ENCODE results near the gene ALOX12B.
A peak's percentile ranks its signal among the peaks of the same experiment; 100 is the strongest.
"Not testable (repeated sequence)": the region's sequence is repeated elsewhere in the genome, so short reads cannot be mapped to it uniquely, and the experiment has no call there.

Gene ALOX12B

DNA sequence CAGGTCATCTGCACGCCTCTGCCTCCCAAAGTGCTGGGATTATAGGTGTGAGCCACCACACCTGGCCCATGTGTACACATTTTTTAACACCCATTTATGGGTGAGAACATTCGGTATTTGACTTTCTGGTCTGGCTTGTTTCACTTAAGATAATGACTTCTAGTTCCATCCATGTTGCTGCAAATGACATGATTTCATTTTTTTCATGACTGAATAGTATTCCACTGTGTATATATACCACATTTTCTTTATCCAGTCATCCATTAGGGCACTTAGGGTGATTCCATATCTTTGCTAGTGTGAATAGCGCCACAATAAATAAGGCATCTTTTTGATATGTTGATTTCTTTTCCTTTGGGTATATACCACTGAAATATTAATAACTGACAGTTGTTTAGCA, 5.6 kb downstream of the ALOX12B start:
- Histone ChIP-seq H3K36me3 (ENCODE audit: insufficient read depth, low read length) (no peaks in the 10 kb centered on the region), H2AFZ (ENCODE audit: low read length, unreplicated experiment) (no peak overlapping the region), H3K27ac (ENCODE audit: low read depth, low read length) (no peak overlapping the region), H3K4me1 (ENCODE audit: control insufficient read depth, insufficient read depth, low read length, unreplicated experiment) (peaks cover 11% of the 10 kb centered on the region), H3K79me2 (ENCODE audit: control insufficient read depth, insufficient read depth, low read length, unreplicated experiment) (no peaks in the 10 kb centered on the region), H3K27me3 (ENCODE audit: insufficient read depth, low read length) (peaks cover 25% of the 10 kb centered on the region), H3K4me3 (ENCODE audit: low read depth, low read length) (no peak overlapping the region)

- Histone ChIP-seq H3K4me1 (ENCODE audit: control insufficient read depth, insufficient read depth, low read length, unreplicated experiment) (peaks cover 11% of the 10 kb centered on the region), H3K79me2 (ENCODE audit: control insufficient read depth, insufficient read depth, low read length, unreplicated experiment) (no peaks in the 10 kb centered on the region), H3K27me3 (ENCODE audit: insufficient read depth, low read length) (peaks cover 27% of the 10 kb centered on the region; the same call in 1 of the 2 replicates), H3K36me3 (ENCODE audit: insufficient read depth, low read length) (no peaks in the 10 kb centered on the region), H3K27ac (ENCODE audit: low read depth, low read length) (no peak overlapping the region), H3K4me3 (ENCODE audit: low read depth, low read length) (no peak overlapping the region), H2AFZ (ENCODE audit: low read length, unreplicated experiment) (no peak overlapping the region)
These were observed 6.7 kb downstream of the ALOX12B start for GRCh38 chr17:8080799-8081219.

GRCh38 chr17:8080208-8080798, 7.2 kb downstream of the ALOX12B start:
- Histone ChIP-seq H3K4me3 (ENCODE audit: low read depth, low read length) (peak overlapping the region; percentile 81), H2AFZ (ENCODE audit: low read length, unreplicated experiment) (peak overlapping the region; percentile 96), H3K79me2 (ENCODE audit: control insufficient read depth, insufficient read depth, low read length, unreplicated experiment) (no peaks in the 10 kb centered on the region), H3K27ac (ENCODE audit: low read depth, low read length) (no peak overlapping the region), H3K27me3 (ENCODE audit: insufficient read depth, low read length) (peaks cover 32% of the 10 kb centered on the region; the same call in 1 of the 2 replicates), H3K36me3 (ENCODE audit: insufficient read depth, low read length) (no peaks in the 10 kb centered on the region), H3K4me1 (ENCODE audit: control insufficient read depth, insufficient read depth, low read length, unreplicated experiment) (peaks cover 11% of the 10 kb centered on the region)

DNA sequence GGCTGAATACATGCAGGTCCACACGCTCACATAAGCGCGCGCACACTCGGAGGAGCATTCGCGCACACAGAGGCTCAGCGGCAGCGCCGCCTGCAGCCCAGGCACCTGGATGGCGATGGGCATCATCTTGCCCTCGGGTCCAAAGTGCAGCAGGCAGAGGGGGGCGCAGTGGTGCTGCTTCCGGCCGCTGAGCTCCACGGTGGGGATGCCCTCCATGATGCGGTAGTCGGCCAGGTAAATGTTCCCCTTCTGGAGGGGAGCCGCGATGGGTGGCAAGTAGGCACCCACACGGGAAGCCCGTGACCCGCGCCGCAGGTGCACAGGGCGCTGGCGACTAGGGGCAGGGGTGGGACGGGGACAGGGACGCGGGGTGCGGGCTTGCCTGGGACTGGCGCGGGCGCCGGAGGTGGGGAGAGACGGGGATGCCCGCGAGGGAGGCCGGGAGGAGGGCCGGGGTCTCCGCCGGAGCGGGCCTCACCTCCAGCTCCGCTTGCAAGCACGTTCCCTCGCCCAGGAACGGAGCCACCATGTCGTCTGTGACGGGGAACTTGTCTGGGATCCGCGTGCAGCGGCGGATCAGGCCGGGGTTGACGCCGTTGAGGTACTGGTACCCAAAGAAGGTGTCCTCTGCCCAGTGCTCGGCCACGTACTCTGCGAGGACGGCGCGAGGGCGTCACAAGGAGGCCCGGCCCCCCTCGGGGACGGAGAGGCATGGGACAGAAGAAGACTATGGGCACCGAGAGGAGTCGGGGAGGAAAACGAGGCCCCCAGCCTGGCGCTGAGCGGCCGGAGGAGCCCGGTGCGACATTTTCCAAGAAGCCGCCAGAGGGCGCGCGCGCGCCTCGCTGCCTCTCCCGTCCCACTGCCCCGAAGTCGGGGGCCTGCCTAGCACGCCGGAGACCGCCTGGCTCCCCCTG, 8.0 kb downstream of the ALOX12B start:
- peaks cover 11% of the 10 kb centered on the region for H3K4me1 ChIP-seq (ENCODE audit: control insufficient read depth, insufficient read depth, low read length, unreplicated experiment)
- H2AFZ ChIP-seq (ENCODE audit: low read length, unreplicated experiment): peak overlapping the region; percentile 96
- H3K36me3 ChIP-seq (ENCODE audit: insufficient read depth, low read length): no peaks in the 10 kb centered on the region
- H3K27me3 ChIP-seq (ENCODE audit: insufficient read depth, low read length): peaks cover 40% of the 10 kb centered on the region
- no peak overlapping the region for H3K27ac ChIP-seq (ENCODE audit: low read depth, low read length)
- H3K79me2 ChIP-seq (ENCODE audit: control insufficient read depth, insufficient read depth, low read length, unreplicated experiment): no peaks in the 10 kb centered on the region
- H3K4me3 ChIP-seq (ENCODE audit: low read depth, low read length): peak overlapping the region; percentile 81

- H3K4me3 ChIP-seq (ENCODE audit: low read depth, low read length); H3K79me2 ChIP-seq (ENCODE audit: control insufficient read depth, insufficient read depth, low read length, unreplicated experiment); H3K36me3 ChIP-seq (ENCODE audit: insufficient read depth, low read length); H2AFZ ChIP-seq (ENCODE audit: low read length, unreplicated experiment); H3K27ac ChIP-seq (ENCODE audit: low read depth, low read length): not testable (repeated sequence)
- peaks cover 55% of the 10 kb centered on the region for H3K27me3 ChIP-seq (ENCODE audit: insufficient read depth, low read length)
- peaks cover 13% of the 10 kb centered on the region for H3K4me1 ChIP-seq (ENCODE audit: control insufficient read depth, insufficient read depth, low read length, unreplicated experiment)
These were observed 9.6 kb downstream of the ALOX12B start for GRCh38 chr17:8077939-8078338.

DNA sequence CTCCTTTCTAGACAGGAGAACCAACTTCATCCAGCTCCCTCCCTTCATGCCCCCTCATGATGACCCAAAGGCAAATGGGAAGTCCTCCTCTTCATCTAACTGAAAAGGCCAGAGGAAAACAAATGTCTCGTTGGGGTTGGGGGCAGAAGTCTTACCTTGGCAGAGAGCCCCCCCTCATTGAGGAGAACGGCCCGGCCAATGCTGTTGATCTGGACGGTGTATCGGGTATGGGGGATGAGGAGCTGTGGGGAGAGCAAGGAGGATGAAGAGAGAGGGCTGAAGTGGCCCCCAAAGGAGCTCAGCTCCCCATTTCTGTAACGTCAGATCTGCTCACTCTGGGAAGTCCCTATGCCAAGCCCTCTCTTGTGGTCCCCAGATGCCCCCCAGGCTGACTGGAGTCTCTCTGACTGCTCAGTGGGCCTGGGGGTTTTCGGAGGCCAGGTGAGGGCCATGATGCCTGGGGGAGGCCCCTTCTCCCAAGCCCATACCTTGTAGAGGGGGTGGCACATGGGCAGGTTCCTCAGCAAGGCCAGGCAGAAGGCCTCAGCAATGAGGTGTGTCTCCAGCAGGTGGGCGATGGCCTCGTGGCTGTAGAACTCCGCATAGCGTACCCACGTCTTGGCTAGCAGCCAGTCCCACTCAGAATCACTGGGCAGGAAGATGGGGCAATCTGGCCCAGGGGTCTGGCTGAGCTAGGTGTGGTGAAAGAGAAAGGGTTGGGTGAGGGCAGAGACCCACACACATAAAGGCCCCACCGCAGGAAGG, 10.8 kb downstream of the ALOX12B start:
- Histone ChIP-seq H3K36me3 (ENCODE audit: insufficient read depth, low read length) (no peaks in the 10 kb centered on the region), H3K4me1 (ENCODE audit: control insufficient read depth, insufficient read depth, low read length, unreplicated experiment) (peaks cover 15% of the 10 kb centered on the region), H3K79me2 (ENCODE audit: control insufficient read depth, insufficient read depth, low read length, unreplicated experiment) (no peaks in the 10 kb centered on the region), H3K27me3 (ENCODE audit: insufficient read depth, low read length) (peaks cover 57% of the 10 kb centered on the region), H3K27ac (ENCODE audit: low read depth, low read length) (no peak overlapping the region), H3K4me3 (ENCODE audit: low read depth, low read length) (no peak overlapping the region), H2AFZ (ENCODE audit: low read length, unreplicated experiment) (no peak overlapping the region)

- Histone ChIP-seq H3K27me3 (ENCODE audit: insufficient read depth, low read length) (peaks cover 67% of the 10 kb centered on the region), H3K36me3 (ENCODE audit: insufficient read depth, low read length) (no peaks in the 10 kb centered on the region), H3K27ac (ENCODE audit: low read depth, low read length) (no peak overlapping the region), H3K4me1 (ENCODE audit: control insufficient read depth, insufficient read depth, low read length, unreplicated experiment) (peaks cover 11% of the 10 kb centered on the region), H3K4me3 (ENCODE audit: low read depth, low read length) (no peak overlapping the region), H2AFZ (ENCODE audit: low read length, unreplicated experiment) (no peak overlapping the region), H3K79me2 (ENCODE audit: control insufficient read depth, insufficient read depth, low read length, unreplicated experiment) (no peaks in the 10 kb centered on the region)
These were observed 11.8 kb downstream of the ALOX12B start for GRCh38 chr17:8075574-8076342.

- no peak overlapping the region for H3K27ac ChIP-seq (ENCODE audit: low read depth, low read length)
- no peaks in the 10 kb centered on the region for H3K36me3 ChIP-seq (ENCODE audit: insufficient read depth, low read length)
- peaks cover 4% of the 10 kb centered on the region for H3K4me1 ChIP-seq (ENCODE audit: control insufficient read depth, insufficient read depth, low read length, unreplicated experiment)
- peaks cover 68% of the 10 kb centered on the region for H3K27me3 ChIP-seq (ENCODE audit: insufficient read depth, low read length)
- no peaks in the 10 kb centered on the region for H3K79me2 ChIP-seq (ENCODE audit: control insufficient read depth, insufficient read depth, low read length, unreplicated experiment)
- no peak overlapping the region for H3K4me3 ChIP-seq (ENCODE audit: low read depth, low read length)
- H2AFZ ChIP-seq (ENCODE audit: low read length, unreplicated experiment): no peak overlapping the region
These were observed 12.4 kb downstream of the ALOX12B start for GRCh38 chr17:8075081-8075480.

DNA sequence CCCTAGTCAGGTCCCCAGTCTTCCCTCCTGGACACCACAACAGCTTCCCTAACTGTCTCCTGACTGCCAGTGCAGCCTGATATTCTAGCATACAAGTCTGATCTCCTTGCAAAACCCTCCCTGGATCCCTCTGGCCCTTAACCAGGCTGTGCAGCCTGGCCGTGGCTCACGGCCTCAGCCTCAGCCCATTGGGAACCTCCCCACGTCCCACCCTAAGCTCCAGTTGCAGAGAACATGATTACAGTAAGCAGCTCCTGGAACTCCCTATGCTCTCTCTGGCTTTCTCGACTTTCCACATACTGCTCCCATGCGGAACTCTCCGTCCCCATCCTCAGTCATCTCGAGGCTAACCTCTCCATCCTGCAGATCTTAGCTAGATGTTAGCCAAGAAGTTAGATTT, 13.0 kb downstream of the ALOX12B start:
- Histone ChIP-seq H3K79me2 (ENCODE audit: control insufficient read depth, insufficient read depth, low read length, unreplicated experiment) (no peaks in the 10 kb centered on the region), H2AFZ (ENCODE audit: low read length, unreplicated experiment) (no peak overlapping the region), H3K4me3 (ENCODE audit: low read depth, low read length) (no peak overlapping the region), H3K4me1 (ENCODE audit: control insufficient read depth, insufficient read depth, low read length, unreplicated experiment) (peaks cover 3% of the 10 kb centered on the region), H3K36me3 (ENCODE audit: insufficient read depth, low read length) (no peaks in the 10 kb centered on the region), H3K27me3 (ENCODE audit: insufficient read depth, low read length) (peaks cover 68% of the 10 kb centered on the region), H3K27ac (ENCODE audit: low read depth, low read length) (no peak overlapping the region)
